HS-27A (cell line): ENCODE results near the gene KIF26A.

Experiments
- DNase-seq: peaks from one replicate; pipeline ENCODE4 v3.0.0-alpha.2; 2012; ENCODE audit warnings: low read depth, missing footprints

KIF26A gene

DNA sequence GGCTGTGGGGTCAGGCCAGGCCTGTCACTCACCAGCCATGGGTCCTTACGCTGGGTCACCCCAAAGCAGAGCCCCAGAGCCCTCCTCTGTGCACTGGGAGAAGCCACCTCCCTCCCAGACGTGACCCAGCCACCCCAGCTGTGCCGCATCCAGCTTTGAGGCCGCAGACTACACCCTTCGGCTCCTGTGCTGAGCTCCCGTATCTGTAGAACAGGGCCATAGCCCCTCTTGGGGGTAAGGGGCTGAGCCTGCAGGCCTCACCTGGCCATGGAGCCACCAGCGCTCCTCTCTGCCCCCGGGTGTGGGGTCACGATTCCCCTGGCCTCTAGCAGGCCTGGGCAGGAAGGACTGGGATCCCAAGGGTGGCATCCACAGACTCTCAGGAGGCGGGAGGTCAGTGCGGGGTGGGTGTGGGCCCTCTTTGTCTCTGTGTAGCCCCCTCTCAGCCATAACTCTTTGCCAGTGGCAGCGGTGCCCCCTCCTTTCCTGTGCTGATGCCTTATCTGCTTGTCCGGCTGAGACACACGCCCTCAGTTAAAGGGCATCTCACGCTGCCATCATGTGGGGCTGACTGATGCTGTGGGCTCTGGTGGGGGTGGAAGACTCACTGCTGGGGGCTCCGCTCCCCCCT, 36.6 kb upstream of the KIF26A start:
- DNase-seq = no peak

GRCh38 chr14:104102282-104102914, 36.0 kb upstream of the KIF26A start:
- DNase-seq = no peak

- DNase-seq = no peak
Measured at GRCh38 chr14:104103061-104103445, 35.3 kb upstream of the KIF26A start.

DNA sequence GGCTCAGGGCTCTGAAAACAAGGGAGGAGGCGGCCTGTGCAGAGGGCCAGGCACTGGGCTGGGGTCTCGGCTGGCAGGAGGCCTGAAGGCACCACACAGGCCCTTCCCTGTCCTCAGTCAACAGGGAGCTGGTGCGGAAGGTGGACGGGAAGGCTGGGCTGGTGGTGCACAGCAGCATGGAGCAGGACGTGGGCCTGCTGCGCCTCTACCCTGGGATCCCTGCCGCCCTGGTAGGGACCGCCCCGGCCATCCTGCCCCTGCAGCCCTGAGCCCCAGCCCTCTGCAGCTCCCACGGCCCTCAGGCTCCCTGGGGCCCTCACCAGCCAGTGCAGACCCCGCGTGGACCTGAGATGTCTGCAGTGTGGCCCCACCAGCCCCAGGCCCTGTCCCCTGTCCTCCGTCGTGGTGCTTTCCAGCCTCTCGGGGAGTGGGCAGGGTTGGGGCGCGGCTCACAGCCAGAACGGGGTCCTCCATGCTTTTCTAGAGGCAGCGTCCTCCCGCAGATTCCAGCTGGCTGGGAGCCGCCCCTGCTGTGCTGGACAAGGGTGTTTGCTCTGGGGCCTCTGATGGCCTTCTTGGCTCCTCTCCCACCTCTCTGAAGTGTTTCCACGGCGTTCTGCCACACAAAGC, 34.8 kb upstream of the KIF26A start:
- DNase-seq = no peak

GRCh38 chr14:104104076-104104901, 34.1 kb upstream of the KIF26A start:
- DNase-seq = no peak

DNA sequence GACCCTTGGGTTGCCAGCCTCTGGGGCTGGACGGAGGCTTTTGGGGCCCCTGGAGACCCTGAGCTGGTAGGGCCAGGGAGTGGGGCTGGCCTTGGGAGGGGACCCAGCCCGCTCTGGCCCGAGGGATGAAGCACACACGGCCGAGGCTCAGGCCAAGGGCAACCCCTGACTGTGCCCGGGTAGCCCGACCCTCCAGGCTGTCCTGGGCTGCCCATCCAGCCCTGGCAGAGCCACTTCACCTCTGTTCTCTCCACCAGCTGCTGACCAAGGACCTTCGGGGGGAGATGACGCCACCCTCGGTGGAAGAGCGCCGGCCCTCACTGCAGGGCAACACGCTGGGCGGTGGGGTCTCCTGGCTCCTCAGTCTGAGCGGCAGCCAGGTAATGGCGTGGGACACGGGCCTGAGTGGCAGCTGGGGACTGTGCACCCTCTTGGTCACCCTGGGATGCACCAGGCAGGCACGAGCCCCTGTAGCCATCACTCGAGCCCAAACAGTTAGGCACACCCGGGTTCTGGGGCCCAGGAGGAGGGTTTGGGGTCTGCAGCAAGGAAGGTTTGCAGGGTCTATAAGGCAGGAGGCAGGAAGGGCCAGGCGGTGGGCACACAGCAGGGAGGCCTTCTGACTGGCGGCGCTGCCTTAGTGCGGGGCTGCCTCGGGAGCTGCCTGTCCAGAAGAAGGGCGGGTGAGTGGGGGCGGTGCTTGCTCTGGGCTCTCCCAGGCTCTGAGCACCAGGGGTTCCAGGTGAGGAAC, 33.1 kb upstream of the KIF26A start:
- DNase-seq = no peak

DNA sequence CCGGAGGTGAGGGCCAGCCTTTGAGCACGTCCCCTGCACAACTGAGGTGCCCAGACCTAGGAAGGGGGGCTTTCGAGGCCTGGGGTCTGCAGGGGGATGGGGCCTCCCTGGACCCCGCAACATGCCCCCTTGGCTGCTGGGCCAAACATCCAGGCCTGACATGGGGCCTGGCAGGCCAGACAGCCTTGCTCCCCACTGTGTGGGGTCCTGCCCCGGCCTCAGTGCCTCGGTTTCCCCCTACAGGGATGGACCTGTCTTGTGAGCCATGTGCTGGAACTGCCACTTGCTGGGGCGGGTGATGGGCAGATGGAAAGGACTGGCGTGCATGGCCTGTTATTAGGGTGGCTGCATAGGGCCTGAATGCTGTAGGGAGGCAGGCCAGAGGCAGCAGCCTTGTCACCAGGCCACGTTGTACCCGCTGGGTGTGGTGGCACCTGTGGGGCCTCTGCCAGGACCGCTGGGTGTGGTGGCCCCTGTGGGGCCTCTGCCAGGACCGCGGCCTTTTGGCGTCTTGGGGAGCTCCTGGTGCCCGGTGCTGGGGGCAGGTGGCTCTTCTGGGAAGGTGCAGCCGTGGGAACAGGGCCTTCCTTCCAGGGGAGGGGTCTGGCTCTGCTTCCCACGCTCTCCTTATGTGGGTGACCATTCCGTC, 32.4 kb upstream of the KIF26A start:
- DNase-seq = no peak

GRCh38 chr14:104106471-104106991, 31.9 kb upstream of the KIF26A start:
- DNase-seq = no peak

GRCh38 chr14:104107101-104107581, 31.2 kb upstream of the KIF26A start:
- no peak for DNase-seq

DNA sequence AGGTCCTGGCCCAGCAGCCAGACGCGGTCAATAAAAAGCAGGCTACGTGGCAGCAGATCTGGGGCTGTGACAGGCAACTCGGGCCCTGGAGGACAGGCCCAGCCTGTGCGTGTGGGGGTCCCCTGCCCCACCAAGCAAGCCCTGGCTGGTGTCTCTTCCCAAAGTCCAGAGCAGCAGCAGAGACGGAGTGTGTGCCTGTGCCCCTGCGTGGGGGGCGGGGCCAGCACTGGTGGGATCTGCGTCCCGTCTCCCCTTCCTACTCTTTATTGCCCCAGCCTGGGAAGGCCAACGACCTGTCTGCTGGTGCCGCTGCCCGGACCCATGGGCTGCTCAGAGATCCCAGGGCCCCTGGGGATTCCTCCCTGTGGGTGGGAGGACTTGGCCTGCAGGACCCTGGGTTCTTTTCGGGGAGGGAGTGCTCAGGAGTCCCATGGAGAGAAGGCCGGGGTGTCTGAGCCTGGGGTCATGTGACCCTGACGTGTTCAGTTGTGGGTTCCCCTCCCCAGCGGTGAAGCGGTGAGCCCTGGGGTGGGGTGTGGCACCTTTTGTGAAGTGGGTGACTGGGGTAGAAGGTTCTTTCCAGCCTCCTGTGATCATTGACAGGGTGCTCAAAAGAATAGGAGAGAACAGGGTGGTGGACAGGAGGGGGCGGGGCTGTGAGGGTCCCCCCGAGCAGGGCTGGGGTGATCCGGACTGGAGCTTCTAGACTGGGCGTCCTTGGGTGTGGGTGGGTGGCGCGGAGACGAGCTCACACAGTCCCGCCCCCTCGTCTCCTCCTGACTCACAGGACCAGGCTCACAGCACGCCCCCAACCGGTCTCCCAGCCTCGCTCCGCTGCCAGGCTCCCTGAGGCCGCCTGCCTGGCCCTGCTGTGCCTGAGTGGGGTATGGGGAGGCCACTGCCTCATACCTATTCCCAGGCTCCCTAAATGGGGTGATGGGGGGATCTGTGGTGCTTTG, 30.5 kb upstream of the KIF26A start:
- DNase-seq = no peak

DNA sequence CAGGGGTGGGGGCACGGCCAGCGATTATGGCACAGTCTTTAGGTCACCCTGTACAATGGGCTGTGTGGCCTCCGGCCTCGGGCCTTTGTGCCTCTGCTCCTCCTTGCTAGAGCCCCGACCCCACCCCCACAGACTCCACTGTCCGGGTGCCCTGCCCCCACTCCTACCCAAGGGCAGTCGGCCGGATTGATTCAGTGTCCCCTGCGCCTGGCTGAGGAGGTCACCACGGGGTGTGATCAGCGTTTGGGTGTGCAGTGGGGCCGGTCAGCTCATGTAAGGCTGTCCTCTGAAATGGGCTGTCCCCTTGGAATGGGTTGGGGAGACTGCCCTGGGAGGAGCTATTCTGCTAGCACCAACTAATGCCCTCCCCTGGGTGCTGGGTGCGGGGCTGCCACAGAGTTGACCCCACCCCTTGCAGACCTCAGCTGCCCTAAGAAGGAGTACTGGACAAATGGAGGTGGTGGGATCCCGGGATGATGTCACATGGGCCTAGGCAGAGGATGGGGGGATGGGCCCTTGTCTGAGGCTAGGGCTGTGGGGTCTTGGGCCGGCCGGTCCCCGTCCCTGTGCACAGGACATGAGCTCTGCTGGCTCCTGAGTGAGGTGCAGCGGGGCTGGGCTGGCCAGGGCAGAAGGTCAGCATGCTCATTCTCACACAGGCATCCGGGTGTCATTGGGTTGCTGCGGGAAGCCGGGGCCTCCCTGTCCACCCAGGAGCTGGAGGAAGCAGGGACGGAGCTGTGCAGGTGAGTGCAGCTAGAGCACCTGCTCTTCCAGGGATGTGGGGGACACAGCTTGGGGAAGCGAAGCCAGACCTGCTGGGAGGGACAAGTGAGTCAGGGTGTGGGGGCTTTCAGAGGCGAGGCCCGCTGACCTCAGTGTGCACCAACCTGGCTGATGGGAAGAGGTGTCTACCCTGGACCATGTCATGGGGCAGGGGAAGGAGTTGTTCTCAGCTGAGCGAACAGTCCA, 29.5 kb upstream of the KIF26A start:
- DNase-seq = no peak

- no peak for DNase-seq
Measured at GRCh38 chr14:104109731-104110361, 28.5 kb upstream of the KIF26A start.

GRCh38 chr14:104110491-104111209, 27.7 kb upstream of the KIF26A start:
- DNase-seq = no peak

GRCh38 chr14:104111301-104112112, 26.9 kb upstream of the KIF26A start:
- DNase-seq = no peak

GRCh38 chr14:104112113-104112505, 26.3 kb upstream of the KIF26A start:
- no peak for DNase-seq
